HL-60 (cell line): Measurements from ENCODE around the gene SLC4A1.

Source experiments
- DNase-seq, 2 experiments: peaks; one replicate each; pipeline ENCODE4 v3.0.0-alpha.2; 2010 to 2020; ENCODE audit warnings: low read depth in 1 of 2, low spot score in 1 of 2
- H3K27ac ChIP-seq: fragments of 250-450 bp; sonication (Bioruptor Pico); replicated peaks from 2 replicates; pipeline ENCODE4 v1.5.1; 2020; ENCODE audit warnings: mild to moderate bottlenecking, moderate library complexity
- H3K27me3 ChIP-seq: fragments of 250-450 bp; sonication (Bioruptor Pico); 2 replicates; pipeline ENCODE4 v1.5.1; 2021; ENCODE audit warnings: mild to moderate bottlenecking, moderate library complexity; ENCODE audit not compliant: insufficient read depth, poor library complexity, severe bottlenecking
- H3K4me3 ChIP-seq: replicated peaks from 2 replicates; pipeline ENCODE4 v1.5.1; 2011; ENCODE audit warnings: mild to moderate bottlenecking, control low read depth, low read length; ENCODE audit not compliant: insufficient read depth
- GABPA ChIP-seq: IDR thresholded peaks from 2 replicates; pipeline ENCODE4 v1.6.1; 2012; ENCODE audit warnings: low read depth
- POLR2AphosphoS5 ChIP-seq: IDR thresholded peaks from 2 replicates; pipeline ENCODE4 v1.6.1; 2012; ENCODE audit warnings: low read depth
- REST ChIP-seq: IDR thresholded peaks from 2 replicates; pipeline ENCODE4 v1.6.1; 2012; ENCODE audit warnings: low read depth; ENCODE audit not compliant: insufficient replicate concordance
- SPI1 ChIP-seq: IDR thresholded peaks from 2 replicates; pipeline ENCODE4 v1.6.1; 2012; ENCODE audit warnings: low read depth, mild to moderate bottlenecking, borderline replicate concordance
- TF ChIP-seq, protein P1 (sequence below): IDR thresholded peaks from one replicate; pipeline ENCODE4 v1.5.1; 2011; ENCODE audit warnings: low read length, control low read depth, inconsistent platforms; ENCODE audit not compliant: insufficient read depth

Gene SLC4A1

DNA sequence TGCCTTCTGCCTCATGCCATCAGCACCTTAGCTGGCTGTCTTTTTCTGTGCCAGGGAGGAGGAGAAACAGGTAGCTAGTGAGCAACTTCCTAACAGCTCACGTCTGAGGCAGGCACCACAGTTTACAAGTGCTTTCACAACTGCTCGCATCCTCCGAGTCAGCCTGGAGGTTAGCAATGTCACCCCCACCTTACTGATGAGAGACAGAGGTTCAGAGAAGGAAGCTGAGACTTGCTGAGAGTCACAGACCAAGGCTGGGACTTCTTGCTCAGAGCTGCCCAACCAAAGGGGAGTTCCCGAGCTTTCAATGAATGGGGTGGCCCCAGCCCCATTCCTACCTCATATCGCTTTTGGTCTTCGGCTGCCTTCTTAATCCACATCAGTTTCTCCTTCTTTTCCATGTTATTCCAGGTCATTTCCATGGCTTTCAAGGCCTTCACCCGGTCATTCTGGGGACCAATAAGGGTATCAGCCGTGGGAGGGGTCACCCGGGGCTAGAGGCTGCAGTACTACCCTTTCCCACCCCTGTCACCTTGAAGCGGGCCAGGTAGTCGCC lies 58.1 kb downstream of the SLC4A1 start:
- TF ChIP-seq REST (no peak), GABPA (no peak), SPI1 (no peak), POLR2AphosphoS5 (no peak)
- TF ChIP-seq, protein P1, sequence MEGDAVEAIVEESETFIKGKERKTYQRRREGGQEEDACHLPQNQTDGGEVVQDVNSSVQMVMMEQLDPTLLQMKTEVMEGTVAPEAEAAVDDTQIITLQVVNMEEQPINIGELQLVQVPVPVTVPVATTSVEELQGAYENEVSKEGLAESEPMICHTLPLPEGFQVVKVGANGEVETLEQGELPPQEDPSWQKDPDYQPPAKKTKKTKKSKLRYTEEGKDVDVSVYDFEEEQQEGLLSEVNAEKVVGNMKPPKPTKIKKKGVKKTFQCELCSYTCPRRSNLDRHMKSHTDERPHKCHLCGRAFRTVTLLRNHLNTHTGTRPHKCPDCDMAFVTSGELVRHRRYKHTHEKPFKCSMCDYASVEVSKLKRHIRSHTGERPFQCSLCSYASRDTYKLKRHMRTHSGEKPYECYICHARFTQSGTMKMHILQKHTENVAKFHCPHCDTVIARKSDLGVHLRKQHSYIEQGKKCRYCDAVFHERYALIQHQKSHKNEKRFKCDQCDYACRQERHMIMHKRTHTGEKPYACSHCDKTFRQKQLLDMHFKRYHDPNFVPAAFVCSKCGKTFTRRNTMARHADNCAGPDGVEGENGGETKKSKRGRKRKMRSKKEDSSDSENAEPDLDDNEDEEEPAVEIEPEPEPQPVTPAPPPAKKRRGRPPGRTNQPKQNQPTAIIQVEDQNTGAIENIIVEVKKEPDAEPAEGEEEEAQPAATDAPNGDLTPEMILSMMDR: no peak
- H3K27me3 ChIP-seq: no peaks in the 10 kb centered on the region
- DNase-seq: peak in 1 of 2 experiments; percentile 75
- H3K27ac ChIP-seq: peak overlapping the region; percentile 53
- no peak overlapping the region for H3K4me3 ChIP-seq

- no peak overlapping the region for H3K4me3 ChIP-seq
- no peaks in the 10 kb centered on the region for H3K27me3 ChIP-seq
- no peak for DNase-seq
- no peak for TF ChIP-seq SPI1
- TF ChIP-seq REST: no peak
- no peak for TF ChIP-seq POLR2AphosphoS5
- TF ChIP-seq, protein P1: no peak
- no peak for TF ChIP-seq GABPA
- H3K27ac ChIP-seq: no peak overlapping the region
Observed at GRCh38 chr17:44207743-44208142, 60.2 kb downstream of the SLC4A1 start.

- TF ChIP-seq, protein P1: no peak
- TF ChIP-seq GABPA (no peak), POLR2AphosphoS5 (no peak; the same call in 1 of the 2 replicates), REST (no peak), SPI1 (no peak)
- Histone ChIP-seq H3K27me3 (no peaks in the 10 kb centered on the region), H3K27ac (no peak overlapping the region), H3K4me3 (no peak overlapping the region)
- DNase-seq: no peak
Observed at GRCh38 chr17:44207319-44207718, 60.6 kb downstream of the SLC4A1 start.
